Measurements from ENCODE around the gene KRT17. TPM values are rescaled to one million over a fixed set of nuclear protein-coding genes. Genes with fewer than 3 reads are reported as not detected.
A peak's percentile ranks its signal among the peaks of the same experiment; 100 is the strongest.

The KRT17 gene
- total RNA-seq, 4 donors from 2014 or later = 474 to 1,574 (median 971) TPM

DNA sequence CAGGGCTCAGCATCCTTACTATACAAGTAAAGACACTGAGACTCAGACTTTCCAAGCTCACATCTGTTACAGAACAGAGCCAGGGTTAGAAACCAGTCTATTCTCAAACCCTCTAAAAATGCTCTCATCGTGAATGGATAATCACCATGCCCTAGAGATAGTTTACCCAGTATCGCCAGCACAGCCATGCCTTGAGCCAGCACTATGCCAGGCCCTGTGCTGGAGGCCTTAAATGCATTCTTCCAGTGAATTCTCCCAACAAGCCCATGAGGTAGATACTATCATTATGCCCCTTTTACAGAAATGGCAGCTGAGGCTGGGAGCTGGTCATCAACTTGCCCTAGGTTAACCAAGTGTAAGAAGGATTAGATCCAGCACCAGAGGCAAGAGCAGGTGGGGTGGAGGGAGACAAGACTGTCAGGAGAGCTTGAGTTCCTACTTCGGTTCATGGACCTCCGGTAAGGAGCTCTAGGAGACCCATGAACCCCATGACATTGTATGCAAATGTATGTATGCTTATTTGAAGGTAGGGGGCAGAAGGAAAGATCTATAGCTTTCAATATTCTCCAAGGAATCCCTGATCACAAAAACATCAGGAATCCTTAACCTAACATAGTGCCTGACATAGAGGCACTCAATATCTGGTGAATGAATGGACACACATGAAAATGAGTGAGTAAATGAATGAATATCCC, 42.9 kb downstream of the KRT17 start:
- peak in 1 of 2 donors; percentile 54 for DNase-seq (ENCODE audit: low spot score in 2 of 2)
- TF ChIP-seq, protein P1, sequence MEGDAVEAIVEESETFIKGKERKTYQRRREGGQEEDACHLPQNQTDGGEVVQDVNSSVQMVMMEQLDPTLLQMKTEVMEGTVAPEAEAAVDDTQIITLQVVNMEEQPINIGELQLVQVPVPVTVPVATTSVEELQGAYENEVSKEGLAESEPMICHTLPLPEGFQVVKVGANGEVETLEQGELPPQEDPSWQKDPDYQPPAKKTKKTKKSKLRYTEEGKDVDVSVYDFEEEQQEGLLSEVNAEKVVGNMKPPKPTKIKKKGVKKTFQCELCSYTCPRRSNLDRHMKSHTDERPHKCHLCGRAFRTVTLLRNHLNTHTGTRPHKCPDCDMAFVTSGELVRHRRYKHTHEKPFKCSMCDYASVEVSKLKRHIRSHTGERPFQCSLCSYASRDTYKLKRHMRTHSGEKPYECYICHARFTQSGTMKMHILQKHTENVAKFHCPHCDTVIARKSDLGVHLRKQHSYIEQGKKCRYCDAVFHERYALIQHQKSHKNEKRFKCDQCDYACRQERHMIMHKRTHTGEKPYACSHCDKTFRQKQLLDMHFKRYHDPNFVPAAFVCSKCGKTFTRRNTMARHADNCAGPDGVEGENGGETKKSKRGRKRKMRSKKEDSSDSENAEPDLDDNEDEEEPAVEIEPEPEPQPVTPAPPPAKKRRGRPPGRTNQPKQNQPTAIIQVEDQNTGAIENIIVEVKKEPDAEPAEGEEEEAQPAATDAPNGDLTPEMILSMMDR (IDR thresholded peaks at IDR 0.05) = no peak
- TF ChIP-seq POLR2A (IDR thresholded peaks at IDR 0.05) = no peak
- 54 to 59% methylated on average over 4 of the region's 4 CpGs for WGBS, 2 donors
- intact Hi-C loops (cut with DNase I; ENCODE audit: low total_unique reads) = no loop called here
- no peak overlapping the region for H3K4me3 ChIP-seq (ENCODE audit: low read depth, poor library complexity, severe bottlenecking)

DNA sequence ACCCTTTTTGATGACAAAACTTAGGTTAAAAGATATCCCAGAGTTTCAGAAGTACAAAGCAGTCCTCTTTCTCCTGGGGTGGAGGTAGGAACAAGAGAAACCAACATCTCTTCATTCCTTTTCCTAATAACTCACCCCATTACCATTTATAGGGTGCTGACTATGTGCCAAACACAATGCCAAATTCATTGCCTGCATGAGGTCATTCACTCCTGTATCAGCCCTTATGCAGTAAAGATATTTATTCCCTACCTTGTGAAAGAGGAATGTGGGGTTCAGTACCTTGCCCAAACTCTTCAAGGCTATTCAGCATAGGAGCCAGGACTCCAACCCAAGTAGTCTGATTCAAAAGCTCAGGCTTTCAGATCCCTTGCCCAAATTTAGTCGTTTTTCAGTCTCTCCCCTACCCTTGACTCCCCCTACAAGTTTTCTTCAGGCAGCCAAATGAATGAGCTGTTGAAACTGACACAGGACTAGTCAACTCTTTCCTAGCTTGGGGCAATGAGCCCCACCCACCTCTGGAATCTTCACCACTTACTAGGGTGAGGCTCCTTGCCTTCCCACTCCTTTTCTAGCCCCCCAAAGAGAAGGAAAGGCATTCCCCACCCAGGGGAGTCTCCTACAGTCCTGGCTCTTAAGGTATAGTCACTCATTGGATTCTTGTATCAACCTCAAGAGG, 43.5 kb downstream of the KRT17 start:
- no peak overlapping the region for H3K4me3 ChIP-seq (ENCODE audit: low read depth, poor library complexity, severe bottlenecking)
- intact Hi-C loops (cut with DNase I; ENCODE audit: low total_unique reads) = no loop called here
- WGBS, 2 donors = 15 to 37% methylated on average over 1 of the region's 1 CpG
- DNase-seq (ENCODE audit: low spot score in 2 of 2) = no peak
- TF ChIP-seq, protein P1 (IDR thresholded peaks at IDR 0.05) = no peak
- TF ChIP-seq POLR2A (IDR thresholded peaks at IDR 0.05) = no peak

DNA sequence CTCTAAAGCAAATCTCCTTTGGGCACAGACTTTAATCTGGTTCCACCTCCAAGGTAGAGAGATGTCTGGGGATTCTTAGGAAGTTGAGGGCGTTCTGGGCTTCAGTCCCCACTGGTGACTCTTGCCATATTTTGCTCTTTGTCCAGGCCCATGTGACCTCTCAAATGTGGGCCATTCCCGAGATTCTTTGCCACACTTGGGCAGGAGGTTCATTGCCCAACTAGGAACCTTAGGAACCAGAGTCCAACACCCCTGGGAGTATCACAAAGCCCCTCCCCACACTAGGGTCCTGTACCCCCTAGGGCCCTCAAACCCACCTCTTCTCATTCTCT, 44.2 kb downstream of the KRT17 start:
- no peak for DNase-seq (ENCODE audit: low spot score in 2 of 2)
- 60 to 66% methylated on average over 2 of the region's 2 CpGs for WGBS, 2 donors
- intact Hi-C loops (cut with DNase I; ENCODE audit: low total_unique reads) = no loop called here
- TF ChIP-seq POLR2A (IDR thresholded peaks at IDR 0.05) = no peak
- TF ChIP-seq, protein P1 (IDR thresholded peaks at IDR 0.05) = no peak
- no peak overlapping the region for H3K4me3 ChIP-seq (ENCODE audit: low read depth, poor library complexity, severe bottlenecking)

DNA sequence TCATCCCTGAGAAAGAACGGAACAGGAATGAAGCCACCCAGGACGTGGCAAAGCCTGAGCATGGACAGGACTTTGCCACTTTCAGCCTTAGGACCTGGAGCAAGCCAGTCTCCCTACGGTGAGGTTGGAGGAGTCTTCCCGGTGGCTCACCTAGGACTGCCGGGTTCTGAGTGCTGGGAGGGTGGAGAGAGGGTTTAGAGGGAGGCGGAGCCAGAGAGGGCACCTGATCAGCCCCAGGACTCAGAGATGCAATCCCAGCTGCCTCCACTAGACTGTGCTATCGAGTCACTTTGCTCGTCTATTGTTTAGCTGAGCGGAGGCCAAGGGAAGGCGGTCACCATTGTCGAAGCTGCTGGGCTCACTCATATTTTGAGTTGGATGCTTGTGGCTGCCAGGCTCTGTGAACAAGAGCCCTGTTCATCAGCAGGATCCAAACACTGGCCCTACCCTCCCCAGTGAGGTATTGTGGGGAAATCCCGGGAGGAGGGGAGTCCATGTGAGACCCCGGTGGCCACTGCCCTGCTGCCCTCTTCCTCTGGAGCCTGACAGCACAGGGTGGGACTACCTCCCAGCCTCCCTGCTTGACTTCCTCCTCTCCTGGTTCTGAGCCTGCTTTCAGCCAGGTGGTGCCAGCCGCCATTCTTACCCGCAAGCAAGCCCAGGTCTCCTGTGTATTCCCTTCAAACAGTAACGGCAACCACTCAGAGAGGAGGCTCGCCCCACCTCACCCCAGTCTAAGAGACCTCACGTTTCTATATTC, 44.7 kb downstream of the KRT17 start:
- TF ChIP-seq, protein P1 (IDR thresholded peaks at IDR 0.05) = peak in 1 of 3 donors; percentile 55
- no peak for TF ChIP-seq POLR2A (IDR thresholded peaks at IDR 0.05)
- 20 to 24% methylated on average over 18 of the region's 18 CpGs for WGBS, 2 donors
- peak; percentile 89 to 96 for DNase-seq (ENCODE audit: low spot score in 2 of 2)
- H3K4me3 ChIP-seq (ENCODE audit: low read depth, poor library complexity, severe bottlenecking) = no peak overlapping the region
- intact Hi-C loops (cut with DNase I; ENCODE audit: low total_unique reads) = no loop called here

DNA sequence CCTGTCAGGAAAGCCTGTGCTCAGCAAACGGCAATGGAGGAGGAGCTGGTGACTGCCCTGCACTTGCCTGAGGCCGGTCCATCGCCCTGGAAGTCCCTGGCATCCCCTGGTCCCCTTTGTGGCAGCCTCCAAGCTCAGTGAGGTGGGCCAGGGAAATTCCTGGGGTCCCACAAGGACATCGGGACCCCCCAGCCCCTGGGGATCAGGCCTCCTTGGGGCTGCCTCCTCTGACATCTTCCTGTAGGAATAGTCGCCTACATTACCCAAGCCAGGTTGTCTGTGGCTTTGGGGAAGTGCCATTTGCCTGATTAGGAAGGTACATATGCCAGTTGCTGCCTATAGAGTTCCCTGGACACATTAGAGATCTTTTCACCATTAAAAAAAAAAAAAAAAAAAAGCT, 45.4 kb downstream of the KRT17 start:
- intact Hi-C loops (cut with DNase I; ENCODE audit: low total_unique reads) = no loop called here
- TF ChIP-seq POLR2A (IDR thresholded peaks at IDR 0.05) = no peak
- TF ChIP-seq, protein P1 (IDR thresholded peaks at IDR 0.05) = no peak
- no peak for DNase-seq (ENCODE audit: low spot score in 2 of 2)
- 48 to 54% methylated on average over 5 of the region's 5 CpGs for WGBS, 2 donors
- H3K4me3 ChIP-seq (ENCODE audit: low read depth, poor library complexity, severe bottlenecking) = no peak overlapping the region

Data from lower leg skin (tissue), 4 donors.